GM19455 (cell line): ENCODE measurements around the gene RPS6KA2.

Experiments
- ATAC-seq: cut with Tn5 transposase; IDR thresholded peaks from one replicate; pipeline ENCODE4 v1.9.1; 2021; ENCODE audit not compliant: unreplicated experiment

The RPS6KA2 gene

GRCh38 chr6:166456395-166457156, 170.5 kb downstream of the RPS6KA2 start:
- ATAC-seq, result no peak

- no peak for ATAC-seq
These were observed 172.1 kb downstream of the RPS6KA2 start for GRCh38 chr6:166454692-166455515.

GRCh38 chr6:166453651-166454050, 173.4 kb downstream of the RPS6KA2 start:
- no peak for ATAC-seq

- ATAC-seq, result no peak
These were observed 176.7 kb downstream of the RPS6KA2 start for GRCh38 chr6:166450167-166450873.

GRCh38 chr6:166449641-166450040, 177.4 kb downstream of the RPS6KA2 start:
- no peak for ATAC-seq

- no peak for ATAC-seq
These were observed 178.0 kb downstream of the RPS6KA2 start for GRCh38 chr6:166449036-166449435.

- ATAC-seq, result no peak
These were observed 178.6 kb downstream of the RPS6KA2 start for GRCh38 chr6:166448432-166448831.

- no peak for ATAC-seq
These were observed 180.4 kb downstream of the RPS6KA2 start for GRCh38 chr6:166446567-166447065.

GRCh38 chr6:166446146-166446545, 180.9 kb downstream of the RPS6KA2 start:
- no peak for ATAC-seq

GRCh38 chr6:166444446-166444845, 182.6 kb downstream of the RPS6KA2 start:
- ATAC-seq, result no peak

- ATAC-seq, result no peak
These were observed 183.9 kb downstream of the RPS6KA2 start for GRCh38 chr6:166443166-166443565.

- ATAC-seq, result no peak
These were observed 184.8 kb downstream of the RPS6KA2 start for GRCh38 chr6:166442131-166442685.

GRCh38 chr6:166441325-166442078, 185.5 kb downstream of the RPS6KA2 start:
- ATAC-seq, result no peak

- no peak for ATAC-seq
These were observed 186.3 kb downstream of the RPS6KA2 start for GRCh38 chr6:166440729-166441128.

GRCh38 chr6:166440106-166440505, 186.9 kb downstream of the RPS6KA2 start:
- no peak for ATAC-seq

- no peak for ATAC-seq
These were observed 187.5 kb downstream of the RPS6KA2 start for GRCh38 chr6:166439366-166440091.

GRCh38 chr6:166438211-166438861, 188.7 kb downstream of the RPS6KA2 start:
- no peak for ATAC-seq

GRCh38 chr6:166437661-166438060, 189.4 kb downstream of the RPS6KA2 start:
- ATAC-seq, result no peak
